PC-9 (cell line): ENCODE data around the gene PKD1L1.

Experiments
- CTCF ChIP-seq: fragments of 200-600 bp; sonication (generic); conservative IDR thresholded peaks from 2 replicates; pipeline ENCODE4 v1.6.1; 2017; ENCODE audit warnings: mixed run types, antibody characterized with exemption, mild to moderate bottlenecking, moderate library complexity
- EZH2 ChIP-seq: fragments of 200-600 bp; sonication (generic); IDR thresholded peaks from 2 replicates; pipeline ENCODE4 v1.8.0; 2017; ENCODE audit warnings: antibody characterized with exemption, low read depth

- no peak for TF ChIP-seq CTCF
- no peak for TF ChIP-seq EZH2
These were observed 14.0 kb upstream of the PKD1L1 start for GRCh38 chr7:47962262-47962661.
